DOHH2 (cell line): ENCODE data around the gene KLF9.

Experiments used
- H3F3A ChIP-seq: fragments of 200-600 bp; sonication (generic), shearing (Covaris generic); 2 replicates; pipeline ENCODE4 v1.6.0; 2016; ENCODE audit warnings: antibody characterized with exemption, mild to moderate bottlenecking; ENCODE audit not compliant: control insufficient read depth, insufficient read depth
- H3K27ac ChIP-seq: fragments of 200-600 bp; sonication (generic); 2 replicates; pipeline ENCODE4 v1.5.1; 2014; ENCODE audit warnings: low read depth, mild to moderate bottlenecking, low read length, moderate library complexity
- H3K27me3 ChIP-seq: fragments of 200-600 bp; sonication (generic); 2 replicates; pipeline ENCODE4 v1.6.1; 2014; ENCODE audit warnings: mild to moderate bottlenecking, low read length, mixed read lengths; ENCODE audit not compliant: control insufficient read depth
- H3K36me3 ChIP-seq: fragments of 200-600 bp; sonication (generic); 2 replicates; pipeline ENCODE4 v1.6.1; 2014; ENCODE audit warnings: mild to moderate bottlenecking, low read length, moderate library complexity, mixed read lengths; ENCODE audit not compliant: control insufficient read depth
- H3K4me1 ChIP-seq: fragments of 200-600 bp; sonication (generic); 2 replicates; pipeline ENCODE4 v1.6.1; 2014; ENCODE audit warnings: mild to moderate bottlenecking, low read length, mixed read lengths; ENCODE audit not compliant: control insufficient read depth
- H3K4me2 ChIP-seq: fragments of 200-600 bp; sonication (generic); 2 replicates; pipeline ENCODE4 v1.6.0; 2014; ENCODE audit warnings: mild to moderate bottlenecking, low read length, moderate library complexity
- H3K4me3 ChIP-seq: fragments of 200-600 bp; sonication (generic); 2 replicates; pipeline ENCODE4 v1.5.1; 2014; ENCODE audit warnings: mild to moderate bottlenecking, low read length, mixed read lengths
- H3K79me2 ChIP-seq: fragments of 200-600 bp; sonication (generic); 2 replicates; pipeline ENCODE4 v1.6.1; 2014; ENCODE audit warnings: mild to moderate bottlenecking, low read length, mixed read lengths; ENCODE audit not compliant: control insufficient read depth
- H3K9me2 ChIP-seq: fragments of 200-600 bp; sonication (generic); replicated peaks from 2 replicates; pipeline ENCODE4 v1.6.1; 2014; ENCODE audit warnings: mild to moderate bottlenecking, low read length, mixed read lengths; ENCODE audit not compliant: control insufficient read depth
- H3K9me3 ChIP-seq: fragments of 200-600 bp; sonication (generic); 2 replicates; pipeline ENCODE4 v1.6.1; 2014; ENCODE audit warnings: antibody characterized with exemption, low read length, mixed read lengths; ENCODE audit not compliant: control insufficient read depth, insufficient read depth
- H4K20me1 ChIP-seq: fragments of 200-600 bp; sonication (generic); 2 replicates; pipeline ENCODE4 v1.6.0; 2014; ENCODE audit warnings: low read depth, mild to moderate bottlenecking, antibody characterized with exemption, low read length, moderate library complexity; ENCODE audit not compliant: control insufficient read depth, insufficient read depth
- EZH2phosphoT487 ChIP-seq: fragments of 200-600 bp; sonication (generic); IDR thresholded peaks from 2 replicates; pipeline ENCODE4 v1.6.1; 2017; ENCODE audit warnings: borderline replicate concordance, mild to moderate bottlenecking, antibody characterized with exemption, low read length, moderate library complexity, mixed read lengths
- TF ChIP-seq, protein P1 (sequence below): fragments of 200-600 bp; sonication (generic); IDR thresholded peaks from one replicate; pipeline ENCODE4 v1.5.1; 2014; ENCODE audit warnings: antibody characterized with exemption, mild to moderate bottlenecking, low read depth, low read length; ENCODE audit not compliant: poor library complexity, severe bottlenecking

Gene KLF9

DNA sequence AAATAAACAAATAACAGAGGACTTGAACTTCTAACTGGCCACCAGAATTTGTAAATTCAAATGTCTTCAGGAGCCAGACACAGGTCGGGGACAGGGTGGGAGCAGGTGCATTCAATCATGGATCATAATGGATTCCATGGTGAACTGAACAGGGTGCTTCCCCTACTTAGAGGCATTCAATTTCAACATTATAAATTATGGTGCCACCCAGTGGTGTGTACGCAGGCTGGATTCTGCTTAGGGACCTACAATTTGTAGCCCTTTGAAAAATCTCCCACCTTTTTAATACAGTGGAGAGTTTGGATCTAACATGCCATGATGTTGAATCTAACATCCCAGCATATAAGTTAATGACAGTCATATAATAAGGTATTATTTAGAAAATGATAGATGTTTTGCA lies 22.3 kb downstream of the KLF9 start:
- Histone ChIP-seq H3K9me2 (no peaks in the 10 kb centered on the region), H3K27ac (no peak overlapping the region), H3F3A (no peaks in the 10 kb centered on the region), H4K20me1 (no peaks in the 10 kb centered on the region), H3K4me3 (no peak overlapping the region), H3K27me3 (peaks cover 9% of the 10 kb centered on the region), H3K9me3 (no peaks in the 10 kb centered on the region), H3K36me3 (no peaks in the 10 kb centered on the region), H3K79me2 (no peaks in the 10 kb centered on the region), H3K4me2 (no peak overlapping the region), H3K4me1 (peaks cover 4% of the 10 kb centered on the region)
- TF ChIP-seq, protein P1, sequence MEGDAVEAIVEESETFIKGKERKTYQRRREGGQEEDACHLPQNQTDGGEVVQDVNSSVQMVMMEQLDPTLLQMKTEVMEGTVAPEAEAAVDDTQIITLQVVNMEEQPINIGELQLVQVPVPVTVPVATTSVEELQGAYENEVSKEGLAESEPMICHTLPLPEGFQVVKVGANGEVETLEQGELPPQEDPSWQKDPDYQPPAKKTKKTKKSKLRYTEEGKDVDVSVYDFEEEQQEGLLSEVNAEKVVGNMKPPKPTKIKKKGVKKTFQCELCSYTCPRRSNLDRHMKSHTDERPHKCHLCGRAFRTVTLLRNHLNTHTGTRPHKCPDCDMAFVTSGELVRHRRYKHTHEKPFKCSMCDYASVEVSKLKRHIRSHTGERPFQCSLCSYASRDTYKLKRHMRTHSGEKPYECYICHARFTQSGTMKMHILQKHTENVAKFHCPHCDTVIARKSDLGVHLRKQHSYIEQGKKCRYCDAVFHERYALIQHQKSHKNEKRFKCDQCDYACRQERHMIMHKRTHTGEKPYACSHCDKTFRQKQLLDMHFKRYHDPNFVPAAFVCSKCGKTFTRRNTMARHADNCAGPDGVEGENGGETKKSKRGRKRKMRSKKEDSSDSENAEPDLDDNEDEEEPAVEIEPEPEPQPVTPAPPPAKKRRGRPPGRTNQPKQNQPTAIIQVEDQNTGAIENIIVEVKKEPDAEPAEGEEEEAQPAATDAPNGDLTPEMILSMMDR: peak; percentile 46
- no peak for TF ChIP-seq EZH2phosphoT487

DNA sequence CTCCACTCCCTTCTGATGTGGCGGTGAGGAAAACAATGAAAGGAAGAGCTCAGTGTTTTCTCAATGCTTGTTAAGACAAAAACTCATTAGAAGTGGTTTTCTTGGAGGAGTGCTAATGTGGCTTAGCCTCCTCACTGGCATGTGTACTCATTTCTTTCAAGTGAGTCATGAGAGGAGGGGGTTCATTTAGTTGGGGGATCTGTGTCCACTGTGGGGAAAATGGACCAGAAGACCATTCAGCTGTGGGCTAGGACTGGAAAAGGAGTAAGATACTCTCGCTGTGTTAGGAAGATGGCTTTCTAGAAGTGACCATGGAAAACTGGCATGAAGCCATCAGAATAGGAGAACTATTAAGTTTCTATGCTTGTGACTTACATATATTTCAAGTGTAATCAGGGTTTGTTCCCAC lies 23.5 kb downstream of the KLF9 start:
- no peaks in the 10 kb centered on the region for H3K9me3 ChIP-seq
- no peak overlapping the region for H3K4me2 ChIP-seq
- H3K27me3 ChIP-seq: peaks cover 9% of the 10 kb centered on the region
- no peaks in the 10 kb centered on the region for H3F3A ChIP-seq
- TF ChIP-seq, protein P1: no peak
- TF ChIP-seq EZH2phosphoT487: no peak
- H3K79me2 ChIP-seq: no peaks in the 10 kb centered on the region
- H4K20me1 ChIP-seq: no peaks in the 10 kb centered on the region
- H3K36me3 ChIP-seq: no peaks in the 10 kb centered on the region
- no peaks in the 10 kb centered on the region for H3K4me1 ChIP-seq
- H3K4me3 ChIP-seq: no peak overlapping the region
- H3K27ac ChIP-seq: no peak overlapping the region
- no peaks in the 10 kb centered on the region for H3K9me2 ChIP-seq

DNA sequence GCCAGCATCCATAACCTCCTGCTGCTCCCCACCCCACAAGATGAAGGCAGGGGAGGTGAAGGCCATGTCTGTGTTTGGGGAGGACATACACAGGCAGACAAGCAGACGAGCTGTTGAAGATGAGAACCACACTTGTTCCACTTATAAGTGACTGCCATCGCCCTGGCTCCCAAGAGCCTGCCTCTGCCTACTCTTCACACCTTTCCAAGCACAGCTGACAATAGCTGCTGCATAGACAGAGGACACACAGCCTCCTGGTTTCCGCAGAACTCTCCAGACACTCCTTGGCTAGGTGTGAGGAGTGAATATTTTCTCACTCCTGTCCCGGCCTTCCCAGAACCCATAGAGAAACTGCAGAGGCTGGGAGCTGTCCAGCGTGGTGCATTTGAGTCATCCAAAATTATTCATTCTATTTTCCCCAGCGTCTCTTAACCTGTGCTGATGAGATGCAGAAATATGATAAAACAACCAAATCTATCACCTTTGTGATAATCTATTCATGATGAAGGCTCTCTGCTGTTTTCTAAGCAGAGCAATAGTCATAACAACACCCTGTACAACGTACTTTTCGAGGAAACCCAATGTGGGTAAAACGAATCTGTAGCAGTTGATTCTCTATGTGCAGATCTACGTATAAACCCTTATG lies 24.7 kb downstream of the KLF9 start:
- Histone ChIP-seq H3K36me3 (no peaks in the 10 kb centered on the region), H3K79me2 (no peaks in the 10 kb centered on the region), H3K9me3 (no peaks in the 10 kb centered on the region), H3F3A (no peaks in the 10 kb centered on the region), H4K20me1 (no peaks in the 10 kb centered on the region), H3K4me1 (no peaks in the 10 kb centered on the region), H3K4me3 (no peak overlapping the region), H3K27me3 (peaks cover 10% of the 10 kb centered on the region), H3K4me2 (no peak overlapping the region), H3K9me2 (no peaks in the 10 kb centered on the region), H3K27ac (no peak overlapping the region)
- TF ChIP-seq, protein P1: no peak
- no peak for TF ChIP-seq EZH2phosphoT487
